H1 (cell line): ENCODE measurements around the gene LRFN3. TPM values are rescaled to one million over a fixed set of nuclear protein-coding genes. Genes with fewer than 3 reads are reported as not detected.
"Not testable (repeated sequence)": the region's sequence is repeated elsewhere in the genome, so short reads cannot be mapped to it uniquely, and the experiment has no call there.

Experiments
- CTCF ChIA-PET: fragments of 300-600 bp; sonication (Branson Sonifier 250); formaldehyde crosslinking; loops from one replicate; lab custom pipeline; 2021; ENCODE audit not compliant: partially characterized antibody; lab: Charles Lee
- POLR2A ChIA-PET: fragments of 300-600 bp; sonication (Branson Sonifier 250); formaldehyde crosslinking; loops from one replicate; lab custom pipeline; 2021; ENCODE audit warnings: inconsistent platforms; ENCODE audit not compliant: partially characterized antibody; lab: Charles Lee
- DNase-seq, 2 experiments: peaks; one replicate each; pipeline versions ENCODE4 v3.0.0 to v3.0.0-alpha.2; 2010 to 2022; ENCODE audit warnings: low spot score in 2 of 2, low read depth in 1 of 2, mixed read lengths in 1 of 2
- FAIRE-seq: peaks from 2 replicates; lab custom pipeline; 2011; peaks lifted over from hg19 to GRCh38; lab: Jason Lieb, UNC
- H2AFZ ChIP-seq: 2 replicates; pipeline ENCODE4 v1.8.1; 2012; ENCODE audit warnings: low read length, inconsistent platforms
- H2AK5ac ChIP-seq: 2 replicates; pipeline ENCODE4 v1.6.1; 2013; ENCODE audit warnings: low read depth, low read length
- H2BK120ac ChIP-seq: replicated peaks from 2 replicates; pipeline ENCODE3; 2013; ENCODE audit warnings: low read depth, low read length, inconsistent platforms
- H2BK12ac ChIP-seq: 2 replicates; pipeline ENCODE4 v1.6.1; 2013; ENCODE audit warnings: low read depth, low read length
- H2BK15ac ChIP-seq: 2 replicates; pipeline ENCODE4 v1.6.1; 2013; ENCODE audit warnings: low read length
- H2BK20ac ChIP-seq: 2 replicates; pipeline ENCODE4 v1.6.1; 2013; ENCODE audit warnings: low read length
- H2BK5ac ChIP-seq: 2 replicates; pipeline ENCODE4 v1.6.1; 2013; ENCODE audit warnings: low read depth, low read length
- H3K14ac ChIP-seq: 2 replicates; pipeline ENCODE4 v1.6.1; 2013; ENCODE audit warnings: inconsistent platforms; ENCODE audit not compliant: insufficient read length
- H3K18ac ChIP-seq: 2 replicates; pipeline ENCODE4 v1.6.1; 2013; ENCODE audit warnings: low read length; ENCODE audit errors: extremely low read depth
- H3K23ac ChIP-seq: 2 replicates; pipeline ENCODE4 v1.6.1; 2013; ENCODE audit warnings: inconsistent platforms; ENCODE audit not compliant: insufficient read length
- H3K23me2 ChIP-seq: 2 replicates; pipeline ENCODE4 v1.6.1; 2013; ENCODE audit warnings: low read depth, low read length
- H3K27ac ChIP-seq: 2 replicates; pipeline ENCODE4 v1.6.1; 2011; ENCODE audit warnings: low read depth, low read length, inconsistent platforms
- H3K27me3 ChIP-seq, 4 experiments: replicated peaks in 1 of 4; 1 replicate in 1 of 4; 2 replicates in 3 of 4; pipeline versions ENCODE4 v1.6.1 to v1.8.1; 2011 to 2013; ENCODE audit warnings: low read length in 3 of 4, mild to moderate bottlenecking in 3 of 4, inconsistent platforms in 2 of 4, mixed read lengths in 2 of 4, moderate library complexity in 1 of 4; ENCODE audit not compliant: control insufficient read depth in 3 of 4, insufficient read depth in 3 of 4; ENCODE audit errors: extremely low read depth in 1 of 4
- H3K36me3 ChIP-seq, 4 experiments: 2 replicates each; pipeline versions ENCODE4 v1.6.1 to v1.8.1; 2011 to 2013; ENCODE audit warnings: mild to moderate bottlenecking in 4 of 4, low read length in 3 of 4, moderate library complexity in 2 of 4, control low read depth in 1 of 4, inconsistent platforms in 1 of 4; ENCODE audit not compliant: insufficient read depth in 4 of 4, control insufficient read depth in 2 of 4
- H3K4ac ChIP-seq: replicated peaks from 2 replicates; pipeline ENCODE3; 2013; ENCODE audit warnings: low read length, low read depth, mixed read lengths, inconsistent platforms; ENCODE audit not compliant: insufficient read length
- H3K4me1 ChIP-seq, 4 experiments: replicated peaks in 1 of 4; 1 replicate in 1 of 4; 2 replicates in 3 of 4; pipeline versions ENCODE4 v1.6.1 to v1.8.1; 2011 to 2013; ENCODE audit warnings: low read length in 3 of 4, inconsistent platforms in 2 of 4, mixed read lengths in 1 of 4; ENCODE audit not compliant: insufficient read depth in 4 of 4, control insufficient read depth in 3 of 4
- H3K4me2 ChIP-seq, 2 experiments: 2 replicates each; pipeline versions ENCODE4 v1.6.1 to v1.8.1; 2011 to 2013; ENCODE audit warnings: low read depth in 2 of 2, low read length in 2 of 2, control low read depth in 1 of 2, inconsistent platforms in 1 of 2, mild to moderate bottlenecking in 1 of 2; ENCODE audit not compliant: insufficient read depth in 1 of 2
- H3K4me3 ChIP-seq, 4 experiments: fragments of 200-600, 300-600 bp in 1 of 4; sonication (generic), shearing (Covaris generic), sonication (Bioruptor Twin) in 1 of 4; 2 replicates each; pipeline versions ENCODE4 v1.5.1 to v1.8.1; 2011 to 2016; ENCODE audit warnings: low read length in 4 of 4, low read depth in 3 of 4, control low read depth in 2 of 4, inconsistent platforms in 2 of 4, mild to moderate bottlenecking in 2 of 4, mixed read lengths in 1 of 4, moderate library complexity in 1 of 4; ENCODE audit not compliant: insufficient read depth in 2 of 4; ENCODE audit errors: extremely low read depth in 1 of 4
- H3K56ac ChIP-seq: replicated peaks from 2 replicates; pipeline ENCODE3; 2013; ENCODE audit warnings: low read depth, mild to moderate bottlenecking, mixed read lengths, low read length, inconsistent platforms; ENCODE audit not compliant: insufficient read length
- H3K79me1 ChIP-seq: 2 replicates; pipeline ENCODE4 v1.6.1; 2013; ENCODE audit warnings: low read depth, low read length, control low read depth
- H3K79me2 ChIP-seq, 2 experiments: 2 replicates each; pipeline versions ENCODE4 v1.6.1 to v1.8.1; 2012 to 2013; ENCODE audit warnings: low read length in 2 of 2, mild to moderate bottlenecking in 2 of 2, inconsistent platforms in 1 of 2; ENCODE audit not compliant: insufficient read depth in 2 of 2, control insufficient read depth in 1 of 2
- H3K9ac ChIP-seq, 4 experiments: replicated peaks in 1 of 4; 1 replicate in 1 of 4; 2 replicates in 3 of 4; pipeline versions ENCODE4 v1.6.1 to v1.8.1; 2011 to 2013; ENCODE audit warnings: low read depth in 3 of 4, low read length in 3 of 4, control low read depth in 2 of 4, mild to moderate bottlenecking in 2 of 4, moderate library complexity in 2 of 4, inconsistent platforms in 1 of 4; ENCODE audit errors: extremely low read depth in 1 of 4
- H3K9me3 ChIP-seq, 2 experiments: 2 replicates each; pipeline versions ENCODE4 v1.6.1 to v1.8.1; 2012 to 2013; ENCODE audit warnings: mild to moderate bottlenecking in 2 of 2, moderate library complexity in 2 of 2, control low read depth in 1 of 2, inconsistent platforms in 1 of 2, low read depth in 1 of 2, low read length in 1 of 2, mixed read lengths in 1 of 2; ENCODE audit not compliant: insufficient read depth in 2 of 2
- H4K20me1 ChIP-seq, 2 experiments: replicated peaks in 1 of 2; 2 replicates each; pipeline versions ENCODE3 to v1.8.1; 2011 to 2013; ENCODE audit warnings: inconsistent platforms in 2 of 2, low read length in 2 of 2, mild to moderate bottlenecking in 1 of 2; ENCODE audit not compliant: insufficient read depth in 2 of 2, control insufficient read depth in 1 of 2
- H4K5ac ChIP-seq: 2 replicates; pipeline ENCODE4 v1.6.1; 2013; ENCODE audit warnings: low read length, low read depth, mixed read lengths, inconsistent platforms; ENCODE audit not compliant: insufficient read length
- H4K8ac ChIP-seq: 2 replicates; pipeline ENCODE4 v1.8.0; 2013; ENCODE audit warnings: mild to moderate bottlenecking, moderate library complexity, low read length, inconsistent platforms; ENCODE audit not compliant: insufficient read depth; ENCODE audit errors: extremely low read depth
- H4K91ac ChIP-seq: replicated peaks from 2 replicates; pipeline ENCODE3; 2013; ENCODE audit warnings: low read length, mixed read lengths, inconsistent platforms; ENCODE audit not compliant: insufficient read length
- FOSL1 ChIP-seq: IDR thresholded peaks from 2 replicates; pipeline ENCODE4 v1.6.1; 2011; ENCODE audit warnings: mild to moderate bottlenecking, low read depth, low read length, moderate library complexity; ENCODE audit not compliant: insufficient read depth
- KDM4A ChIP-seq: IDR thresholded peaks from one replicate; pipeline ENCODE4 v1.7.1; 2012; ENCODE audit warnings: low read depth, mild to moderate bottlenecking, moderate library complexity, low read length, inconsistent platforms; ENCODE audit not compliant: severe bottlenecking
- SP2 ChIP-seq: IDR thresholded peaks from 2 replicates; pipeline ENCODE4 v1.6.1; 2012; ENCODE audit warnings: mild to moderate bottlenecking, low read length, inconsistent platforms
- WGBS, 2 experiments: shearing (Covaris generic) in 1 of 2; methylation state at CpG; one replicate each; pipeline versions ENCODE4 v1.1.6 to v1.1.7; 2013 to 2015; ENCODE audit warnings: low lambda C conversion rate in 2 of 2, mixed read lengths in 2 of 2, inconsistent platforms in 1 of 2, low coverage in 1 of 2, missing lambda C conversion rate in 1 of 2; ENCODE audit not compliant: insufficient replicate concordance in 2 of 2, insufficient coverage in 1 of 2, insufficient read length in 1 of 2; ENCODE audit errors: extremely low coverage in 1 of 2, missing lambda C conversion rate in 1 of 2; 5-methylcytosine and 5-hydroxymethylcytosine counted together
- polyA plus RNA-seq, 7 experiments: library from polyadenylated mRNA; depleted of rRNA in 3 of 7; stranded (reverse) in 5 of 7; unstranded in 2 of 7; fragments of >200 nt in 5 of 7; fragments of 200-250 nt in 2 of 7; gene quantifications; 1 replicate in 5 of 7; 2 replicates in 1 of 7; 4 replicates in 1 of 7; pipeline versions ENCODE4 v1.2.1 to v1.2.3, GENCODE V29; 2011 to 2013; ENCODE audit warnings: missing spikeins in 2 of 7, mixed read lengths in 2 of 7
- total RNA-seq: library from RNA; stranded (reverse); fragmentation: NEBNext Ultra II Directional; extraction: Animal tissue kit (Norgen Biotek cat#: 25700); gene quantifications from 2 replicates; pipeline ENCODE4 v1.2.1, GENCODE V29; 2021
- TF ChIP-seq, protein P1 (sequence below): IDR thresholded peaks from 2 replicates; pipeline ENCODE4 v1.6.1; 2012; ENCODE audit warnings: inconsistent platforms

LRFN3 gene
- total and polyA plus RNA-seq, 2 of the 8 experiments (the other 6 are each of a cell fraction or from before 2014, with no cell fraction given), result 4.6 to 16.8 TPM

DNA sequence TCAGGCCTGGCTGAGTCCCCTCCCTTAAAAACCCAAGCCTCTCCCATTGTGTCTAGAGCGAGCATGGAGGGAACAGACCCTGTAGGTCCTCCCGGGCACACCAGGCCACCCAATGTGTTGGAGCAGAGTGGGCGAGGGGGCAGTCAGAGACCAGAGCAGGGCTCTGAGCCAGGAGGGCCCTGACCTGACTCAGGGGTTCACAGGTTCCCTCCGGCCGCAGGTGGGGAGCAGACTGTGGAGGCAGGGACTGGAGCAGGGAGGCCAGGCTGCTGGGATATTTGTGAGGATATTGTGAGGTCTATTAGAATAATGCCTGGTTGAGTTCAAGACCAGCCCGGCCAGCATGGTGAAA lies 26.5 kb upstream of the LRFN3 start (continued):
- TF ChIP-seq FOSL1 (no peak), SP2 (no peak), KDM4A (no peak)
- TF ChIP-seq, protein P1, sequence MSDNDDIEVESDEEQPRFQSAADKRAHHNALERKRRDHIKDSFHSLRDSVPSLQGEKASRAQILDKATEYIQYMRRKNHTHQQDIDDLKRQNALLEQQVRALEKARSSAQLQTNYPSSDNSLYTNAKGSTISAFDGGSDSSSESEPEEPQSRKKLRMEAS, result no peak

DNA sequence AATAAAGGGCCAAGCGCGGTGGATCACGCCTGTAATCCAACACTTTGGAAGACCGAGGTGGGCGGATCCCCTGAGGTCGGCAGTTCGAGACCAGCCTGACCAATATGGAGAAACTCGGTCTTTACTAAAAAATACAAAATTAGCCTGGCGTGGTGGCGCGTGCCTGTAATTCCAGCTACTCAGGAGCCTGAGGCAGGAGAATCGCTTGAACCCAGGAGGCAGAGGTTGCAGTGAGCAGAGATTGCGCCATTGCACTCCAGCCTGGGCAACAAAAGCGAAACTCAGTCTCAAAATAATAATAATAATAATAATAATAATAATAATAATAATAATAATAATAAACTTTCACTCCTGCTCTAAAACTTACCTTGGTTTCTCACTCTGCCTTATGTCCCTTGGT lies 25.8 kb upstream of the LRFN3 start:
- H3K4me3 ChIP-seq, H2BK5ac ChIP-seq, H3K9ac ChIP-seq, H3K14ac ChIP-seq, H3K23me2 ChIP-seq, FAIRE-seq, H3K27ac ChIP-seq, H3K9me3 ChIP-seq, H3K18ac ChIP-seq, H4K20me1 ChIP-seq, H3K4me2 ChIP-seq, H2AK5ac ChIP-seq, H2AFZ ChIP-seq, H4K8ac ChIP-seq, H3K27me3 ChIP-seq, H2BK12ac ChIP-seq, H3K4ac ChIP-seq, H4K91ac ChIP-seq, H3K56ac ChIP-seq, H2BK20ac ChIP-seq, H3K23ac ChIP-seq, H2BK120ac ChIP-seq, H3K79me1 ChIP-seq, DNase-seq, H2BK15ac ChIP-seq, H3K79me2 ChIP-seq, H4K5ac ChIP-seq, H3K36me3 ChIP-seq: not testable (repeated sequence)
- CTCF ChIA-PET, result interaction anchor here (0.8 to 2.0 kb wide), 5 partner anchors 15 to 126 kb away, joined by 3 to 11 read pairs (median 3); no protein-coding TSS in a partner anchor
- POLR2A ChIA-PET, result interaction anchor here (1.1 kb wide), 1 partner anchor 202 kb away, joined by 3 read pairs; no protein-coding TSS in a partner anchor
- H3K4me1 ChIP-seq, result peaks cover 0 to 17% (median 7%) of the 10 kb centered on the region in 4 experiments; a peak in 4 of 7 replicates
- 90% methylated on average over 14 of the region's 14 CpGs; no CpG with 5 or more reads in 1 of the 2 experiments for WGBS, 2 experiments
